ENCODE measurements around the gene C17orf100. TPM values are rescaled to one million over a fixed set of nuclear protein-coding genes. Genes with fewer than 3 reads are reported as not detected.

Gene C17orf100
- polyA plus RNA-seq, 1 experiment, result 2.4 TPM

DNA sequence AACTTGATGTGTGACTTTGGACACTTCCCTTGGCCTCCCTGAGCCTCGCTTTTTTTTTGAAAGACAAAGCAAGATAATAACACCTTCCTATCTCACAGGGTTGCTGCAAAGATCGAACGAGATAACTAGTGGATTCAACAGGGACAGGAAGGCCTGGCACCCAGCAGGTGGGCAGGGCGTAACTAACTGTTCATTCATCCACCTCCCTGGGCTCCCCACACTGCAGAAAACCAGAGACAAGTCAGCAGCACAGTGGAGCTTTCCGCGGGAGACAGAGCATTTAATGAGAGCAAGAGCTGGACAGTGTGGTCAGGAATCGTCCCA is 32.9 kb downstream of the C17orf100 start:
- Histone ChIP-seq H3K36me3 (ENCODE audit: control insufficient read depth, insufficient read depth, low read length) (no peaks in the 10 kb centered on the region), H3K4me3 (ENCODE audit: low read depth, low read length) (no peak overlapping the region), H3K27me3 (ENCODE audit: control insufficient read depth, insufficient read depth, low read length) (no peaks in the 10 kb centered on the region; the same call in 1 of the 2 replicates)
- ChIA-PET POLR2A (no interaction called here), CTCF (no interaction called here)
- no peak for DNase-seq (ENCODE audit: low read depth)
- TF ChIP-seq, protein P1, sequence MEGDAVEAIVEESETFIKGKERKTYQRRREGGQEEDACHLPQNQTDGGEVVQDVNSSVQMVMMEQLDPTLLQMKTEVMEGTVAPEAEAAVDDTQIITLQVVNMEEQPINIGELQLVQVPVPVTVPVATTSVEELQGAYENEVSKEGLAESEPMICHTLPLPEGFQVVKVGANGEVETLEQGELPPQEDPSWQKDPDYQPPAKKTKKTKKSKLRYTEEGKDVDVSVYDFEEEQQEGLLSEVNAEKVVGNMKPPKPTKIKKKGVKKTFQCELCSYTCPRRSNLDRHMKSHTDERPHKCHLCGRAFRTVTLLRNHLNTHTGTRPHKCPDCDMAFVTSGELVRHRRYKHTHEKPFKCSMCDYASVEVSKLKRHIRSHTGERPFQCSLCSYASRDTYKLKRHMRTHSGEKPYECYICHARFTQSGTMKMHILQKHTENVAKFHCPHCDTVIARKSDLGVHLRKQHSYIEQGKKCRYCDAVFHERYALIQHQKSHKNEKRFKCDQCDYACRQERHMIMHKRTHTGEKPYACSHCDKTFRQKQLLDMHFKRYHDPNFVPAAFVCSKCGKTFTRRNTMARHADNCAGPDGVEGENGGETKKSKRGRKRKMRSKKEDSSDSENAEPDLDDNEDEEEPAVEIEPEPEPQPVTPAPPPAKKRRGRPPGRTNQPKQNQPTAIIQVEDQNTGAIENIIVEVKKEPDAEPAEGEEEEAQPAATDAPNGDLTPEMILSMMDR (IDR thresholded peaks at IDR 0.05; ENCODE audit: insufficient read depth, low read depth, low read length), result no peak

DNA sequence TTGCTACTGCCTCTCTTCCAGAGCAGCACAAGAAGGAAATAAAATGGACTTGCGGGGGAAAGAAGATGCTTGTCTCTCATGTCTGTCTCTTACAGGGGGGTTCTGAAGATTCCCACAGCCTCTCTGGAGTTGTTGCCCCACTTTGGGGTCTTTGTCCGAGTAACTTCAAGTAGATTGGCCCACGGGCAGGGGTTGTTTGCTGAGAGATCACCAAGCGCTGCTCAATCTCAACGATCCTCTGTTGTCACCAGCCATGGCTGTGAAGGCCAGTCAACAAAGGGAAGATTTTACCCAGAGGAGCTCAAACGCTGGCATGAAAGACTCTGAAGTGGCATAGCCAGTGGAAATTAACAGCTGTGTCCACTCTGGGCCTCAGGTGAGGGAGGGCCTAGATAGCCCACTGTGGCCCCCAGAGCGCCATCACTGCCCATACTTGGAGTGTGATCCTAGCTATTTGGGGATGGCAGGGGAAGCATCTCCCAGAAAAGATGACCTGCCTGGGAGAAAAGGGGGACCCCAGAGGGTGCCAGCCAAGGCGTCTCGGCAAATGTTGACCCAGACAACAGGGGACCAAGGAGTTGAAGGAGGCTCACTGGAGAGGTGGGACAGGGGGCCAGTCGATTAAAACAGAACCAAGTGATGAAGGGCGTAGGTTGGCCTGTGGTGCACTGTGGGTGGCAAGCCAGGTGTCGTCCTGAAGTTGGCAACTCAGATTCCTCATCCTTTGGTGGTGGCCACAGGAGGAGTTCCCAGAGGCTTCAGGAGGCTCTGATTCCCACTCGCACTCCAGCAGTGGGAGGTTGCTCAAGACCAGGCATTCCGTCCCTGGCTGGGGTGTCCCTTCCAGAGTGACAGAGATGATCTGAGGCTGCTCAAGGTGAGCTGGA is 33.6 kb downstream of the C17orf100 start:
- Histone ChIP-seq H3K4me3 (ENCODE audit: low read depth, low read length) (no peak overlapping the region), H3K36me3 (ENCODE audit: control insufficient read depth, insufficient read depth, low read length) (no peaks in the 10 kb centered on the region), H3K27me3 (ENCODE audit: control insufficient read depth, insufficient read depth, low read length) (no peaks in the 10 kb centered on the region; the same call in 1 of the 2 replicates)
- TF ChIP-seq, protein P1 (IDR thresholded peaks at IDR 0.05; ENCODE audit: insufficient read depth, low read depth, low read length), result no peak
- no peak for DNase-seq (ENCODE audit: low read depth)
- ChIA-PET POLR2A (no interaction called here), CTCF (interaction anchor here (0.7 kb wide), 1 partner anchor 8 kb away, joined by 3 read pairs; no protein-coding TSS in a partner anchor)

DNA sequence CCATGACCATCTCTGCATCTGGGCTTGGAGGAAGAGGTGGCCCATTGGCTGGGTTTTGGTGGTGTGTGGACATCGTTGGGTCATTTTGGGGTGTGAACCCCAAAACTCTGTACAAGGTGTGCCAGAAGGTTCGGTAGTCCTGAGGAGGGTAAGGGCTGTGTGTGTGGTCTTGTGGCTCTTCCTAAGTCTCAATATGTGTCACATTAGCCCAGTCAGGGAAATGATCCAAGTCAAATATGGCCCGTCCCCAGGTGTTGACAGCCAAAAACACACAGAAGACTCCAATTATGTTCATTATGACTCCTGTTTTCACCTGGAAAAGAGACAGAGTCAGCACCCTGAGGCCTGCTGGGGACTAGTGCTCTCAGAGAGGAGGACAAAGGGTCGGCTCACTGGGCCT is 34.5 kb downstream of the C17orf100 start:
- TF ChIP-seq, protein P1 (IDR thresholded peaks at IDR 0.05; ENCODE audit: insufficient read depth, low read depth, low read length), result no peak
- DNase-seq (ENCODE audit: low read depth), result no peak
- CTCF ChIA-PET, result no interaction called here
- POLR2A ChIA-PET, result no interaction called here
- Histone ChIP-seq H3K27me3 (ENCODE audit: control insufficient read depth, insufficient read depth, low read length) (no peaks in the 10 kb centered on the region; the same call in 1 of the 2 replicates), H3K4me3 (ENCODE audit: low read depth, low read length) (no peak overlapping the region), H3K36me3 (ENCODE audit: control insufficient read depth, insufficient read depth, low read length) (no peaks in the 10 kb centered on the region)

DNA sequence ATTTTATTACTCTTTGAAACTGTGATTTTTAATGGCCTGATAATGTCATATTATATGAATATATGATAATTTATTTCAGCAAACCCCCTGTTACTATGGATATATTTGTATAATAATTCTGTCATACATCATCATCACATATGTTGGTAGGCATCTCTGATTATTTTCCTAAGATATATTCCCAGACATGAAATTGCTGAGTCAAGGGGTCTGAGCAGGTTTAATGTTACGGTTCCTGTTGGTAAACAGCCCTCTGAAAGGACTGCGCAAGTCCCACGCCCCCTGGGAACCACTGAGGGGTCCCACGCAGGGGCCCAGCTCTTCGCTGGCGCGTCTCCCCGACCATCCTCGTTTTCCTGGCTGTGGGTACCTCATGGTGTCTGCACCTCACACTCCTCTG is 37.4 kb downstream of the C17orf100 start:
- CTCF ChIA-PET, result no interaction called here
- no peak for DNase-seq (ENCODE audit: low read depth)
- H3K36me3 ChIP-seq (ENCODE audit: control insufficient read depth, insufficient read depth, low read length), result no peaks in the 10 kb centered on the region
- TF ChIP-seq, protein P1 (IDR thresholded peaks at IDR 0.05; ENCODE audit: insufficient read depth, low read depth, low read length), result no peak
- no peak overlapping the region for H3K4me3 ChIP-seq (ENCODE audit: low read depth, low read length)
- POLR2A ChIA-PET, result no interaction called here
- H3K27me3 ChIP-seq (ENCODE audit: control insufficient read depth, insufficient read depth, low read length), result peaks cover 2% of the 10 kb centered on the region; the same call in 1 of the 2 replicates

DNA sequence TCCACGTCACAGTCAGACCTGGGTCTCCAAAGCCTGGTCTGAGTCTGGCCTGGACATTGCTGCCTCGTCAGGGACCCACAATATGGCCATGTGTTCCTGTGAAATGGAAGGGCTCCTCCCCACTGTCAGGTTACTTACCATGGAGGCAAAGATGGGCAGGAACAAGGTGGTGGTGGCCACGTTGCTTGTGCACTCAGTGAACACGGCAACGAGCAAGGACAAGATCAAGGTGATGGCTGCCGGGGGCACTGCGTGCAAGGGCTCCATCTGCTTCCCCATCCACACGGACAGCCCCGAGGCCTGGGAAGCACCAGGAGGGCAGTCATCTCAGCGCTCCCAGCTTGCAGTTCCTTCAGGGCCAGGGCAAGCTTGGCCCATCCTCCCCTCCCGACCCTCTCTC is 39.1 kb downstream of the C17orf100 start:
- ChIA-PET CTCF (no interaction called here), POLR2A (no interaction called here)

More for the DNA sequence above, 39.1 kb downstream of the C17orf100 start:
- Histone ChIP-seq H3K36me3 (ENCODE audit: control insufficient read depth, insufficient read depth, low read length) (no peaks in the 10 kb centered on the region), H3K4me3 (ENCODE audit: low read depth, low read length) (no peak overlapping the region), H3K27me3 (ENCODE audit: control insufficient read depth, insufficient read depth, low read length) (peaks cover 5% of the 10 kb centered on the region)
- no peak for DNase-seq (ENCODE audit: low read depth)
- TF ChIP-seq, protein P1 (IDR thresholded peaks at IDR 0.05; ENCODE audit: insufficient read depth, low read depth, low read length), result no peak
